BJ (cell line): ENCODE data around the gene C16orf46. TPM values are rescaled to one million over a fixed set of nuclear protein-coding genes. Genes with fewer than 3 reads are reported as not detected.

Experiments used
- CTCF ChIA-PET: fragments of 350-600 bp; formaldehyde crosslinking; extraction: SDS; loops from one replicate; lab custom pipeline; 2021; ENCODE audit warnings: antibody characterized with exemption, inconsistent platforms; lab: Yijun Ruan, JAX
- POLR2A ChIA-PET: fragments of 300-600 bp; sonication (Branson Sonifier 250); formaldehyde crosslinking; extraction: SDS; loops from one replicate; lab custom pipeline; 2021; ENCODE audit warnings: antibody characterized with exemption; lab: Charles Lee
- DNase-seq: peaks from one replicate; pipeline ENCODE4 v3.0.0-alpha.2; 2011; ENCODE audit warnings: low read depth
- H3K27me3 ChIP-seq: 2 replicates; pipeline ENCODE4 v1.6.0; 2011; ENCODE audit warnings: low read length; ENCODE audit not compliant: control insufficient read depth, insufficient read depth
- H3K36me3 ChIP-seq: 2 replicates; pipeline ENCODE4 v1.5.1; 2011; ENCODE audit warnings: low read length; ENCODE audit not compliant: control insufficient read depth, insufficient read depth
- H3K4me3 ChIP-seq: 2 replicates; pipeline ENCODE4 v1.5.1; 2011; ENCODE audit warnings: low read depth, mild to moderate bottlenecking, control low read depth, low read length
- CTCF ChIP-seq: IDR thresholded peaks from 2 replicates; pipeline ENCODE4 v1.5.1; 2011; ENCODE audit warnings: low read depth, mild to moderate bottlenecking, control low read depth, inconsistent platforms, low read length, moderate library complexity; ENCODE audit not compliant: insufficient read depth
- polyA plus RNA-seq: library from polyadenylated mRNA; depleted of rRNA; stranded (reverse); fragments of >200 nt; gene quantifications from 2 replicates; pipeline ENCODE4 v1.2.3, GENCODE V29; 2011

Gene C16orf46
- polyA plus RNA-seq, 1 experiment, result 0.43 TPM

- ChIA-PET POLR2A (no interaction called here), CTCF (no interaction called here)
- H3K27me3 ChIP-seq, result no peaks in the 10 kb centered on the region
- TF ChIP-seq CTCF, result no peak
- DNase-seq, result no peak
- H3K4me3 ChIP-seq, result peak overlapping the region; percentile 80
- H3K36me3 ChIP-seq, result no peaks in the 10 kb centered on the region
Measured at GRCh38 chr16:81095653-81095952, 18.6 kb upstream of the C16orf46 start.

GRCh38 chr16:81094771-81095251 is 17.8 kb upstream of the C16orf46 start:
- no peaks in the 10 kb centered on the region for H3K27me3 ChIP-seq
- peak overlapping the region; percentile 80 for H3K4me3 ChIP-seq
- POLR2A ChIA-PET, result no interaction called here
- DNase-seq, result no peak
- H3K36me3 ChIP-seq, result no peaks in the 10 kb centered on the region
- CTCF ChIA-PET, result interaction anchor here (0.6 to 1.0 kb wide), 2 partner anchors 15 to 104 kb away, joined by 3 to 4 read pairs; no protein-coding TSS in a partner anchor
- no peak for TF ChIP-seq CTCF

- DNase-seq, result no peak
- Histone ChIP-seq H3K4me3 (no peak overlapping the region), H3K36me3 (no peaks in the 10 kb centered on the region), H3K27me3 (no peaks in the 10 kb centered on the region)
- ChIA-PET POLR2A (no interaction called here), CTCF (no interaction called here)
- no peak for TF ChIP-seq CTCF
Measured at GRCh38 chr16:81088836-81089235, 11.8 kb upstream of the C16orf46 start.

- Histone ChIP-seq H3K27me3 (no peaks in the 10 kb centered on the region), H3K4me3 (no peak overlapping the region), H3K36me3 (no peaks in the 10 kb centered on the region)
- no peak for TF ChIP-seq CTCF
- CTCF ChIA-PET, result no interaction called here
- DNase-seq, result no peak
- POLR2A ChIA-PET, result no interaction called here
Measured at GRCh38 chr16:81081014-81081413, 4.0 kb upstream of the C16orf46 start.

- no peak for DNase-seq
Measured at GRCh38 chr16:81080233-81080632, 3.2 kb upstream of the C16orf46 start.

More at GRCh38 chr16:81080233-81080632, 3.2 kb upstream of the C16orf46 start:
- ChIA-PET CTCF (no interaction called here), POLR2A (no interaction called here)
- Histone ChIP-seq H3K27me3 (no peaks in the 10 kb centered on the region), H3K4me3 (no peak overlapping the region), H3K36me3 (no peaks in the 10 kb centered on the region)
- no peak for TF ChIP-seq CTCF
